Spleen (tissue), 7 donors: ENCODE measurements around the gene GRIK4.

ENCODE experiments used
- POLR2A ChIP-seq, 3 donors: fragments of 450-650 bp; IDR thresholded peaks; one replicate each; pipeline ENCODE4 v1.5.1; 2017; ENCODE audit warnings: antibody characterized with exemption in 3 of 3, mild to moderate bottlenecking in 1 of 3
- TF ChIP-seq, protein P1 (sequence below), 11 experiments: fragments of 200-600 bp in 7 of 11; fragments of 450-650 bp in 4 of 11; sonication (generic) in 4 of 11; IDR thresholded peaks in 8 of 11; conservative IDR thresholded peaks in 3 of 11; 1 replicate in 7 of 11; 2 replicates in 4 of 11; pipeline versions ENCODE4 v1.4.0 to v1.8.0; 2016 to 2021; ENCODE audit warnings: antibody characterized with exemption in 11 of 11, inconsistent platforms in 4 of 11, mild to moderate bottlenecking in 1 of 11
- donor health status: DM: no; HTN: no; CAD: no; lungs with moderate emphysema.
- donor health status: DM: no; HTN: no; CAD: no.
- donor health status: DM: no; HTN: no; CAD: no.

DNA sequence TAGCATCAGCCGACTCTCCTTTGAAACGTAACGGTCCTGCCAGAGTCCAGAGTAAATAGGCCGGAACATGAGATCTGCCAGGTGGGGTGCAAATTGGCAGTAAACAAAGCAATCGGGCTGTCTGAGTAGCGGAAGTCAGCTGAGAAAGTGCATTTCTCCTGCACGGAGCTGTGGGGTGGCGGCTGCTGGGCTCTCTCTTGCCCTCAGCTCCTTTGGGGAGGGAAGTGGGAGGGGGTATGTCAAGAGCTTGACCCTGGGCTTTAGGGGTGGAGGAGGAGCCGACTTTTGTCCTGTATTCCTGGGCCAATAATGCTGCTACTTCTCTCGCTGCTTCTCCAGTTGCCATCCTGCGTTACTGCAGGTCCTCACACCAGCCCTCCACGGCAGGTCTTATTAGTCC lies 11.6 kb downstream of the GRIK4 start:
- TF ChIP-seq, protein P1, sequence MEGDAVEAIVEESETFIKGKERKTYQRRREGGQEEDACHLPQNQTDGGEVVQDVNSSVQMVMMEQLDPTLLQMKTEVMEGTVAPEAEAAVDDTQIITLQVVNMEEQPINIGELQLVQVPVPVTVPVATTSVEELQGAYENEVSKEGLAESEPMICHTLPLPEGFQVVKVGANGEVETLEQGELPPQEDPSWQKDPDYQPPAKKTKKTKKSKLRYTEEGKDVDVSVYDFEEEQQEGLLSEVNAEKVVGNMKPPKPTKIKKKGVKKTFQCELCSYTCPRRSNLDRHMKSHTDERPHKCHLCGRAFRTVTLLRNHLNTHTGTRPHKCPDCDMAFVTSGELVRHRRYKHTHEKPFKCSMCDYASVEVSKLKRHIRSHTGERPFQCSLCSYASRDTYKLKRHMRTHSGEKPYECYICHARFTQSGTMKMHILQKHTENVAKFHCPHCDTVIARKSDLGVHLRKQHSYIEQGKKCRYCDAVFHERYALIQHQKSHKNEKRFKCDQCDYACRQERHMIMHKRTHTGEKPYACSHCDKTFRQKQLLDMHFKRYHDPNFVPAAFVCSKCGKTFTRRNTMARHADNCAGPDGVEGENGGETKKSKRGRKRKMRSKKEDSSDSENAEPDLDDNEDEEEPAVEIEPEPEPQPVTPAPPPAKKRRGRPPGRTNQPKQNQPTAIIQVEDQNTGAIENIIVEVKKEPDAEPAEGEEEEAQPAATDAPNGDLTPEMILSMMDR (IDR thresholded peaks at IDR 0.05 in 8 of 11, conservative IDR thresholded peaks at IDR 0.05 in 3 of 11) = no peak
- TF ChIP-seq POLR2A (IDR thresholded peaks at IDR 0.05) = no peak
